Anterior cingulate cortex (tissue), 58 donors: ENCODE data around the gene CLUH.

Experiments
- DNase-seq, 58 donors: peaks; one replicate each; lab custom pipeline; 2025; lab: John Stamatoyannopoulos, UW

CLUH gene

GRCh38 chr17:2719861-2720260, 8.3 kb upstream of the CLUH start:
- DNase-seq, result no peak

GRCh38 chr17:2718150-2718938, 6.8 kb upstream of the CLUH start:
- DNase-seq, result no peak

- DNase-seq, result no peak
These were observed 5.1 kb upstream of the CLUH start for GRCh38 chr17:2716649-2717048.

- peak in 2 of 58 donors; percentile 17 to 19 for DNase-seq
These were observed 2.3 kb upstream of the CLUH start for GRCh38 chr17:2713881-2714280.

GRCh38 chr17:2712300-2713043, 908 bp upstream of the CLUH start:
- peak in 2 of 58 donors; percentile 47 to 54 for DNase-seq

- DNase-seq, result peak in 4 of 58 donors; percentile 17 to 35 (median 30)
These were observed 559 bp downstream of the CLUH start for GRCh38 chr17:2710803-2711607.

GRCh38 chr17:2710071-2710802, 1.3 kb downstream of the CLUH start:
- DNase-seq, result no peak

- DNase-seq, result no peak
These were observed 2.3 kb downstream of the CLUH start for GRCh38 chr17:2709183-2709661.

GRCh38 chr17:2708585-2709182, 2.9 kb downstream of the CLUH start:
- DNase-seq, result no peak

- DNase-seq, result peak in 46 of 58 donors; percentile 15 to 80 (median 52)
These were observed 3.6 kb downstream of the CLUH start for GRCh38 chr17:2707721-2708584.

GRCh38 chr17:2706911-2707510, 4.6 kb downstream of the CLUH start:
- no peak for DNase-seq

- DNase-seq, result no peak
These were observed 5.4 kb downstream of the CLUH start for GRCh38 chr17:2705888-2706795.

GRCh38 chr17:2705263-2705662, 6.3 kb downstream of the CLUH start:
- no peak for DNase-seq

GRCh38 chr17:2704890-2705248, 6.7 kb downstream of the CLUH start:
- no peak for DNase-seq

GRCh38 chr17:2704031-2704889, 7.3 kb downstream of the CLUH start:
- DNase-seq, result no peak

- no peak for DNase-seq
These were observed 8.0 kb downstream of the CLUH start for GRCh38 chr17:2703606-2704005.
